ENCODE data around the gene PRICKLE2.

Gene PRICKLE2

DNA sequence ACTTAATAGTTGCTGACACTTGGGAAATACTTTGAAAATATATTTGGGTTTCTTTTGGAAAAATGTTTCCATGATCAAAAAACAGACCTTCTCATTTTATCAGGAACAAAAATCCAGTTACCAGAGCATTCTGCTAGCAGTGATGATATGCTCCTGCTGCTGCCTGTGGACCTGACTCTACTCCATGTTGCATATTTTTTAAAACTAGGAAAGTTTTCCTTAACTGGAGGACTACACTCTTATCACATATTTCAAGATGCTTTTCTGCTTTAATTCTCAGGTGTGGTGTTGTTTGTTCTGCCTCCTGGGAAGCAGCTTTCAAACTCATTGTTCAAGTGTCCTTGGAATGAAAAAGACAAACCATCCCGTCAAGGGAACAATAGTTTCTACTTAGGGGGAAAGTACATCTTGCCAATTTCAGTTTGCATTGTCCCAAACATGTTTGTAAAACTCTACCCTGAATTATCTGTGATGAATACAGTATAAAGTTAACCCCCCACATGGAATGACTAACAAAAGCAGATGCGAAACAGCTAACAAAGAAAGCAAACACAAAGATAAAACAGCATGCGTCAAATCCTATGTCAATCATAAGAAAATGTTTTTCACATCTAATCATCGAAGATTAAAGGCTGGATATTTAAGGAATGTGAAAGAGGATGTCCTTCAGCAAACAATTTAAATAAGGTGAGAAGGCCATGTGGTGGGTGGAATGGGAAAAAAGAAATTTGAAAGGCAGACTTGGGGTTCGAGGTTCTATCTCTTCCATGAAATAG is 161.9 kb downstream of the PRICKLE2 start:
- Histone ChIP-seq H3K36me3 (ENCODE audit: control insufficient read depth in 2 of 2, insufficient read depth in 1 of 2, low read length in 2 of 2) (no peaks in the 10 kb centered on the region), H3K27ac (ENCODE audit: extremely low read depth, low read depth, low read length) (no peak overlapping the region), H3K9me3 (ENCODE audit: control insufficient read depth, insufficient read depth, low read depth, low read length) (no peaks in the 10 kb centered on the region), H3K4me3 (ENCODE audit: low read depth, low read length) (no peak overlapping the region), H3K4me1 (ENCODE audit: control insufficient read depth, insufficient read depth, low read length) (no peaks in the 10 kb centered on the region)
- TF ChIP-seq MZF1 (tag by site-specific recombination; IDR thresholded peaks at IDR 0.05; ENCODE audit: borderline replicate concordance) (no peak), ZNF626 (tag by site-specific recombination; IDR thresholded peaks at IDR 0.05) (no peak), ZNF544 (tag by site-specific recombination; IDR thresholded peaks at IDR 0.05) (no peak), SETDB1 (IDR thresholded peaks at IDR 0.05; ENCODE audit: insufficient read length, low read length) (no peak), BCL11B (tag by site-specific recombination; IDR thresholded peaks at IDR 0.05; ENCODE audit: low read depth) (no peak), ZNF19 (tag by site-specific recombination; IDR thresholded peaks at IDR 0.05; ENCODE audit: low read depth) (no peak), ZNF223 (tag by site-specific recombination; IDR thresholded peaks at IDR 0.05) (no peak), ZNF624 (tag by site-specific recombination; IDR thresholded peaks at IDR 0.05) (no peak), ZNF48 (tag by site-specific recombination; IDR thresholded peaks at IDR 0.05) (no peak), TCF7L2 (IDR thresholded peaks at IDR 0.05; ENCODE audit: borderline replicate concordance, low read depth, low read length) (no peak), ZNF394 (tag by site-specific recombination; IDR thresholded peaks at IDR 0.05; ENCODE audit: borderline replicate concordance) (no peak), ZNF133 (tag by site-specific recombination; IDR thresholded peaks at IDR 0.05) (no peak), GLIS2 (tag by site-specific recombination; IDR thresholded peaks at IDR 0.05) (no peak), ZNF837 (tag by site-specific recombination; IDR thresholded peaks at IDR 0.05) (no peak), ZNF324 (tag by site-specific recombination; IDR thresholded peaks at IDR 0.05) (no peak)
- TF ChIP-seq, protein P1, sequence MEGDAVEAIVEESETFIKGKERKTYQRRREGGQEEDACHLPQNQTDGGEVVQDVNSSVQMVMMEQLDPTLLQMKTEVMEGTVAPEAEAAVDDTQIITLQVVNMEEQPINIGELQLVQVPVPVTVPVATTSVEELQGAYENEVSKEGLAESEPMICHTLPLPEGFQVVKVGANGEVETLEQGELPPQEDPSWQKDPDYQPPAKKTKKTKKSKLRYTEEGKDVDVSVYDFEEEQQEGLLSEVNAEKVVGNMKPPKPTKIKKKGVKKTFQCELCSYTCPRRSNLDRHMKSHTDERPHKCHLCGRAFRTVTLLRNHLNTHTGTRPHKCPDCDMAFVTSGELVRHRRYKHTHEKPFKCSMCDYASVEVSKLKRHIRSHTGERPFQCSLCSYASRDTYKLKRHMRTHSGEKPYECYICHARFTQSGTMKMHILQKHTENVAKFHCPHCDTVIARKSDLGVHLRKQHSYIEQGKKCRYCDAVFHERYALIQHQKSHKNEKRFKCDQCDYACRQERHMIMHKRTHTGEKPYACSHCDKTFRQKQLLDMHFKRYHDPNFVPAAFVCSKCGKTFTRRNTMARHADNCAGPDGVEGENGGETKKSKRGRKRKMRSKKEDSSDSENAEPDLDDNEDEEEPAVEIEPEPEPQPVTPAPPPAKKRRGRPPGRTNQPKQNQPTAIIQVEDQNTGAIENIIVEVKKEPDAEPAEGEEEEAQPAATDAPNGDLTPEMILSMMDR (tag by site-specific recombination; IDR thresholded peaks at IDR 0.05) = no peak
- TF ChIP-seq, protein P2, sequence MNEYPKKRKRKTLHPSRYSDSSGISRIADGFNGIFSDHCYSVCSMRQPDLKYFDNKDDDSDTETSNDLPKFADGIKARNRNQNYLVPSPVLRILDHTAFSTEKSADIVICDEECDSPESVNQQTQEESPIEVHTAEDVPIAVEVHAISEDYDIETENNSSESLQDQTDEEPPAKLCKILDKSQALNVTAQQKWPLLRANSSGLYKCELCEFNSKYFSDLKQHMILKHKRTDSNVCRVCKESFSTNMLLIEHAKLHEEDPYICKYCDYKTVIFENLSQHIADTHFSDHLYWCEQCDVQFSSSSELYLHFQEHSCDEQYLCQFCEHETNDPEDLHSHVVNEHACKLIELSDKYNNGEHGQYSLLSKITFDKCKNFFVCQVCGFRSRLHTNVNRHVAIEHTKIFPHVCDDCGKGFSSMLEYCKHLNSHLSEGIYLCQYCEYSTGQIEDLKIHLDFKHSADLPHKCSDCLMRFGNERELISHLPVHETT (tag by site-specific recombination; IDR thresholded peaks at IDR 0.05) = no peak
- TF ChIP-seq, protein P3, sequence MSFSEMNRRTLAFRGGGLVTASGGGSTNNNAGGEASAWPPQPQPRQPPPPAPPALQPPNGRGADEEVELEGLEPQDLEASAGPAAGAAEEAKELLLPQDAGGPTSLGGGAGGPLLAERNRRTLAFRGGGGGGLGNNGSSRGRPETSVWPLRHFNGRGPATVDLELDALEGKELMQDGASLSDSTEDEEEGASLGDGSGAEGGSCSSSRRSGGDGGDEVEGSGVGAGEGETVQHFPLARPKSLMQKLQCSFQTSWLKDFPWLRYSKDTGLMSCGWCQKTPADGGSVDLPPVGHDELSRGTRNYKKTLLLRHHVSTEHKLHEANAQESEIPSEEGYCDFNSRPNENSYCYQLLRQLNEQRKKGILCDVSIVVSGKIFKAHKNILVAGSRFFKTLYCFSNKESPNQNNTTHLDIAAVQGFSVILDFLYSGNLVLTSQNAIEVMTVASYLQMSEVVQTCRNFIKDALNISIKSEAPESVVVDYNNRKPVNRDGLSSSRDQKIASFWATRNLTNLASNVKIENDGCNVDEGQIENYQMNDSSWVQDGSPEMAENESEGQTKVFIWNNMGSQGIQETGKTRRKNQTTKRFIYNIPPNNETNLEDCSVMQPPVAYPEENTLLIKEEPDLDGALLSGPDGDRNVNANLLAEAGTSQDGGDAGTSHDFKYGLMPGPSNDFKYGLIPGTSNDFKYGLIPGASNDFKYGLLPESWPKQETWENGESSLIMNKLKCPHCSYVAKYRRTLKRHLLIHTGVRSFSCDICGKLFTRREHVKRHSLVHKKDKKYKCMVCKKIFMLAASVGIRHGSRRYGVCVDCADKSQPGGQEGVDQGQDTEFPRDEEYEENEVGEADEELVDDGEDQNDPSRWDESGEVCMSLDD (tag by site-specific recombination; IDR thresholded peaks at IDR 0.05) = no peak
- TF ChIP-seq, protein P4, sequence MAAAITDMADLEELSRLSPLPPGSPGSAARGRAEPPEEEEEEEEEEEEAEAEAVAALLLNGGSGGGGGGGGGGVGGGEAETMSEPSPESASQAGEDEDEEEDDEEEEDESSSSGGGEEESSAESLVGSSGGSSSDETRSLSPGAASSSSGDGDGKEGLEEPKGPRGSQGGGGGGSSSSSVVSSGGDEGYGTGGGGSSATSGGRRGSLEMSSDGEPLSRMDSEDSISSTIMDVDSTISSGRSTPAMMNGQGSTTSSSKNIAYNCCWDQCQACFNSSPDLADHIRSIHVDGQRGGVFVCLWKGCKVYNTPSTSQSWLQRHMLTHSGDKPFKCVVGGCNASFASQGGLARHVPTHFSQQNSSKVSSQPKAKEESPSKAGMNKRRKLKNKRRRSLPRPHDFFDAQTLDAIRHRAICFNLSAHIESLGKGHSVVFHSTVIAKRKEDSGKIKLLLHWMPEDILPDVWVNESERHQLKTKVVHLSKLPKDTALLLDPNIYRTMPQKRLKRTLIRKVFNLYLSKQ (tag by site-specific recombination; IDR thresholded peaks at IDR 0.05; ENCODE audit: borderline replicate concordance) = no peak
- TF ChIP-seq, protein P5, sequence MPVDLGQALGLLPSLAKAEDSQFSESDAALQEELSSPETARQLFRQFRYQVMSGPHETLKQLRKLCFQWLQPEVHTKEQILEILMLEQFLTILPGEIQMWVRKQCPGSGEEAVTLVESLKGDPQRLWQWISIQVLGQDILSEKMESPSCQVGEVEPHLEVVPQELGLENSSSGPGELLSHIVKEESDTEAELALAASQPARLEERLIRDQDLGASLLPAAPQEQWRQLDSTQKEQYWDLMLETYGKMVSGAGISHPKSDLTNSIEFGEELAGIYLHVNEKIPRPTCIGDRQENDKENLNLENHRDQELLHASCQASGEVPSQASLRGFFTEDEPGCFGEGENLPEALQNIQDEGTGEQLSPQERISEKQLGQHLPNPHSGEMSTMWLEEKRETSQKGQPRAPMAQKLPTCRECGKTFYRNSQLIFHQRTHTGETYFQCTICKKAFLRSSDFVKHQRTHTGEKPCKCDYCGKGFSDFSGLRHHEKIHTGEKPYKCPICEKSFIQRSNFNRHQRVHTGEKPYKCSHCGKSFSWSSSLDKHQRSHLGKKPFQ (tag by site-specific recombination; IDR thresholded peaks at IDR 0.05) = no peak
- POLR2A ChIA-PET = no interaction called here
- CTCF ChIA-PET = interaction anchor here (0.6 kb wide), 2 partner anchors 20 to 300 kb away, joined by 3 read pairs; no protein-coding TSS in a partner anchor

All from HEK293 (cell line).